ES-I3 (cell line): ENCODE measurements around the gene SEMA3E.
A peak's percentile ranks its signal among the peaks of the same experiment; 100 is the strongest.
"Not testable (repeated sequence)": the region's sequence is repeated elsewhere in the genome, so short reads cannot be mapped to it uniquely, and the experiment has no call there.

Experiments
- H3K36me3 ChIP-seq: 2 replicates; pipeline ENCODE4 v1.6.1; 2013; ENCODE audit warnings: mild to moderate bottlenecking, low read length, control low read depth, moderate library complexity; ENCODE audit not compliant: insufficient read depth
- H3K4me1 ChIP-seq: 2 replicates; pipeline ENCODE4 v1.6.1; 2013; ENCODE audit warnings: mild to moderate bottlenecking, control low read depth, low read length; ENCODE audit not compliant: insufficient read depth
- H3K9ac ChIP-seq: 2 replicates; pipeline ENCODE4 v1.6.1; 2013; ENCODE audit warnings: low read depth, mild to moderate bottlenecking, low read length, moderate library complexity
- H3K9me3 ChIP-seq: 2 replicates; pipeline ENCODE4 v1.6.1; 2013; ENCODE audit warnings: mild to moderate bottlenecking, low read length, moderate library complexity; ENCODE audit not compliant: control insufficient read depth, insufficient read depth

Gene SEMA3E

GRCh38 chr7:83648464-83649241, at the start of gene SEMA3E:
SEMA3E (minus strand) TSS chr7:83649139.
- no peaks in the 10 kb centered on the region for H3K36me3 ChIP-seq
- peaks cover 4% of the 10 kb centered on the region; the same call in 1 of the 2 replicates for H3K4me1 ChIP-seq
- H3K9ac ChIP-seq = peak within 1 kb of the TSS; percentile 62; the same call in 1 of the 2 replicates

GRCh38 chr7:83697804-83698530, 49.0 kb upstream of the SEMA3E start:
- H3K9me3 ChIP-seq = no peaks in the 10 kb centered on the region
- H3K4me1 ChIP-seq = peaks cover 18% of the 10 kb centered on the region
- no peak overlapping the region for H3K9ac ChIP-seq
- H3K36me3 ChIP-seq = no peaks in the 10 kb centered on the region

More at GRCh38 chr7:83648464-83649241, at the start of gene SEMA3E:
- no peaks in the 10 kb centered on the region for H3K9me3 ChIP-seq

GRCh38 chr7:83696101-83696500, 47.2 kb upstream of the SEMA3E start:
- Histone ChIP-seq H3K4me1 (peaks cover 29% of the 10 kb centered on the region), H3K9me3 (no peaks in the 10 kb centered on the region), H3K9ac (no peak overlapping the region), H3K36me3 (no peaks in the 10 kb centered on the region)

GRCh38 chr7:83695128-83695960, 46.4 kb upstream of the SEMA3E start:
- peaks cover 35% of the 10 kb centered on the region for H3K4me1 ChIP-seq

GRCh38 chr7:83693256-83693655, 44.3 kb upstream of the SEMA3E start:
- Histone ChIP-seq H3K9me3 (no peaks in the 10 kb centered on the region), H3K36me3 (no peaks in the 10 kb centered on the region), H3K9ac (no peak overlapping the region), H3K4me1 (peaks cover 35% of the 10 kb centered on the region)

More at GRCh38 chr7:83695128-83695960, 46.4 kb upstream of the SEMA3E start:
- Histone ChIP-seq H3K9ac (no peak overlapping the region), H3K9me3 (no peaks in the 10 kb centered on the region), H3K36me3 (no peaks in the 10 kb centered on the region)

GRCh38 chr7:83691095-83691494, 42.2 kb upstream of the SEMA3E start:
- Histone ChIP-seq H3K4me1 (peaks cover 33% of the 10 kb centered on the region), H3K9ac (no peak overlapping the region), H3K36me3 (no peaks in the 10 kb centered on the region), H3K9me3 (no peaks in the 10 kb centered on the region)

- no peaks in the 10 kb centered on the region for H3K9me3 ChIP-seq
- H3K9ac ChIP-seq = no peak overlapping the region
- no peaks in the 10 kb centered on the region for H3K36me3 ChIP-seq
- peaks cover 30% of the 10 kb centered on the region for H3K4me1 ChIP-seq
Observed at GRCh38 chr7:83689855-83690254, 40.9 kb upstream of the SEMA3E start.

- H3K9me3 ChIP-seq = no peaks in the 10 kb centered on the region
- peaks cover 24% of the 10 kb centered on the region for H3K4me1 ChIP-seq
- no peak overlapping the region for H3K9ac ChIP-seq
- no peaks in the 10 kb centered on the region for H3K36me3 ChIP-seq
Observed at GRCh38 chr7:83686416-83686815, 37.5 kb upstream of the SEMA3E start.

- Histone ChIP-seq H3K36me3 (no peaks in the 10 kb centered on the region), H3K9me3 (no peaks in the 10 kb centered on the region), H3K4me1 (peaks cover 15% of the 10 kb centered on the region), H3K9ac (no peak overlapping the region)
Observed at GRCh38 chr7:83684928-83685327, 36.0 kb upstream of the SEMA3E start.

- peaks cover 30% of the 10 kb centered on the region for H3K4me1 ChIP-seq
- H3K9me3 ChIP-seq = no peaks in the 10 kb centered on the region
- no peaks in the 10 kb centered on the region for H3K36me3 ChIP-seq
- H3K9ac ChIP-seq = no peak overlapping the region
Observed at GRCh38 chr7:83681200-83681778, 32.4 kb upstream of the SEMA3E start.

GRCh38 chr7:83677180-83677866, 28.4 kb upstream of the SEMA3E start:
- H3K9me3 ChIP-seq = no peaks in the 10 kb centered on the region
- H3K9ac ChIP-seq = no peak overlapping the region
- H3K4me1 ChIP-seq = peaks cover 19% of the 10 kb centered on the region
- H3K36me3 ChIP-seq = no peaks in the 10 kb centered on the region

- peaks cover 36% of the 10 kb centered on the region for H3K4me1 ChIP-seq
- H3K9ac ChIP-seq, H3K9me3 ChIP-seq, H3K36me3 ChIP-seq: not testable (repeated sequence)
Observed at GRCh38 chr7:83673291-83673690, 24.4 kb upstream of the SEMA3E start.

- no peak overlapping the region for H3K9ac ChIP-seq
- H3K4me1 ChIP-seq = peaks cover 26% of the 10 kb centered on the region
- H3K36me3 ChIP-seq = no peaks in the 10 kb centered on the region
- H3K9me3 ChIP-seq = no peaks in the 10 kb centered on the region
Observed at GRCh38 chr7:83672157-83672556, 23.2 kb upstream of the SEMA3E start.
